Islet of Langerhans (tissue), 1 donor: ENCODE measurements around the gene TSC2.
"Not testable (repeated sequence)": the region's sequence is repeated elsewhere in the genome, so short reads cannot be mapped to it uniquely, and the experiment has no call there.

Experiments used
- FAIRE-seq: peaks from one replicate; lab custom pipeline; 2011; peaks lifted over from hg19 to GRCh38; lab: Jason Lieb, UNC

The TSC2 gene

GRCh38 chr16:2123706-2124376, 76.1 kb downstream of the TSC2 start:
- FAIRE-seq, result not testable (repeated sequence)

GRCh38 chr16:2124377-2124693, 76.5 kb downstream of the TSC2 start:
- not testable (repeated sequence) for FAIRE-seq

- FAIRE-seq, result not testable (repeated sequence)
Observed at GRCh38 chr16:2124694-2125444, 77.1 kb downstream of the TSC2 start.

- FAIRE-seq, result not testable (repeated sequence)
Observed at GRCh38 chr16:2125609-2126008, 77.8 kb downstream of the TSC2 start.

- not testable (repeated sequence) for FAIRE-seq
Observed at GRCh38 chr16:2126161-2126743, 78.5 kb downstream of the TSC2 start.

GRCh38 chr16:2126928-2127556, 79.3 kb downstream of the TSC2 start:
- not testable (repeated sequence) for FAIRE-seq

GRCh38 chr16:2127630-2128280, 80.0 kb downstream of the TSC2 start:
- FAIRE-seq, result not testable (repeated sequence)

GRCh38 chr16:2129251-2129650, 81.5 kb downstream of the TSC2 start:
- FAIRE-seq, result not testable (repeated sequence)

GRCh38 chr16:2129890-2130447, 82.2 kb downstream of the TSC2 start:
- not testable (repeated sequence) for FAIRE-seq

GRCh38 chr16:2133797-2134196, 86.0 kb downstream of the TSC2 start:
- FAIRE-seq, result not testable (repeated sequence)

- FAIRE-seq, result not testable (repeated sequence)
Observed at GRCh38 chr16:2135071-2135470, 87.3 kb downstream of the TSC2 start.

GRCh38 chr16:2135770-2136490, 88.1 kb downstream of the TSC2 start, which contains the start of gene PKD1:
TSS of gene PKD1 (minus strand) at chr16:2135898. CDS start at chr16:2135689, 209 bp downstream.
- FAIRE-seq, result not testable (repeated sequence)
